ENCODE results near the gene NAV2. TPM values are rescaled to one million over a fixed set of nuclear protein-coding genes. Genes with fewer than 3 reads are reported as not detected.

Gene NAV2
- total RNA-seq, 1 experiment from 2014 or later, result 22.7 TPM

- DNase-seq (ENCODE audit: low read depth, low spot score) (no peak), ATAC-seq (no peak)
- Histone ChIP-seq H3K4me3 (ENCODE audit: low read depth in 2 of 2, low read length in 2 of 2) (no peak overlapping the region), H3K9me3 (ENCODE audit: control insufficient read depth, insufficient read depth, low read depth, low read length) (no peaks in the 10 kb centered on the region), H3K36me3 (ENCODE audit: control insufficient read depth, insufficient read depth, low read length) (no peaks in the 10 kb centered on the region), H3K27me3 (ENCODE audit: control insufficient read depth, insufficient read depth, low read length) (no peaks in the 10 kb centered on the region), H3K27ac (ENCODE audit: low read length) (no peak overlapping the region), H3K4me1 (ENCODE audit: control insufficient read depth, insufficient read depth, low read length) (no peaks in the 10 kb centered on the region)
- ChIA-PET POLR2A (no interaction called here), CTCF (no interaction called here)
- no peak for TF ChIP-seq REST (IDR thresholded peaks at IDR 0.05; ENCODE audit: insufficient read depth in 1 of 2, low read depth in 2 of 2, low read length in 1 of 2)
- no peak for TF ChIP-seq SIN3A (IDR thresholded peaks at IDR 0.05; ENCODE audit: borderline replicate concordance, insufficient read depth, low read depth, low read length)
- no peak for TF ChIP-seq CTCF (IDR thresholded peaks at IDR 0.05)
- no peak for TF ChIP-seq TCF7L2 (IDR thresholded peaks at IDR 0.05; ENCODE audit: low read depth, low read length)
- TF ChIP-seq POLR2AphosphoS5 (IDR thresholded peaks at IDR 0.05; ENCODE audit: low read depth, low read length), result no peak
- no TSS peak for BruUV-seq (replicated peaks)
- in situ Hi-C loops (cut with HindIII; ENCODE audit: low pct_unique_long_range_greater_than_20kb, low sequenced_read_pairs) (no loop called here), intact Hi-C loops (cut with micrococcal nuclease; ENCODE audit: unreplicated experiment) (no loop called here)
These were observed 148.5 kb downstream of the NAV2 start for GRCh38 chr11:19861171-19861570.

- intact Hi-C loops (cut with micrococcal nuclease; ENCODE audit: unreplicated experiment), result no loop called here
- ATAC-seq (no peak), DNase-seq (ENCODE audit: low read depth, low spot score) (no peak)
- no TSS peak for BruUV-seq (replicated peaks)
- in situ Hi-C loops (cut with HindIII; ENCODE audit: low pct_unique_long_range_greater_than_20kb, low sequenced_read_pairs), result no loop called here
- Histone ChIP-seq H3K27ac (ENCODE audit: low read length) (no peak overlapping the region), H3K4me3 (ENCODE audit: low read depth in 2 of 2, low read length in 2 of 2) (no peak overlapping the region), H3K4me1 (ENCODE audit: control insufficient read depth, insufficient read depth, low read length) (no peaks in the 10 kb centered on the region), H3K27me3 (ENCODE audit: control insufficient read depth, insufficient read depth, low read length) (no peaks in the 10 kb centered on the region), H3K36me3 (ENCODE audit: control insufficient read depth, insufficient read depth, low read length) (no peaks in the 10 kb centered on the region), H3K9me3 (ENCODE audit: control insufficient read depth, insufficient read depth, low read depth, low read length) (no peaks in the 10 kb centered on the region)
- CTCF ChIA-PET, result interaction anchor here (0.6 kb wide), 1 partner anchor 62 kb away, joined by 6 read pairs; no protein-coding TSS in a partner anchor
- TF ChIP-seq SIN3A (IDR thresholded peaks at IDR 0.05; ENCODE audit: borderline replicate concordance, insufficient read depth, low read depth, low read length) (no peak), REST (IDR thresholded peaks at IDR 0.05; ENCODE audit: insufficient read depth in 1 of 2, low read depth in 2 of 2, low read length in 1 of 2) (no peak), CTCF (IDR thresholded peaks at IDR 0.05) (no peak), POLR2AphosphoS5 (IDR thresholded peaks at IDR 0.05; ENCODE audit: low read depth, low read length) (no peak), TCF7L2 (IDR thresholded peaks at IDR 0.05; ENCODE audit: low read depth, low read length) (no peak)
- POLR2A ChIA-PET, result no interaction called here
These were observed 149.5 kb downstream of the NAV2 start for GRCh38 chr11:19862091-19862490.
